Stimulated activated CD8-positive, alpha-beta memory T cell treated with anti-CD3 and anti-CD28 coated beads, Interleukin-15, amount 100 ng/mL, for 48 hours (primary cell): ENCODE measurements around the gene MINDY4.

Source experiments
- DNase-seq, 2 donors: peaks; one replicate each; pipeline ENCODE4 v3.0.0-alpha.2; 2020; ENCODE audit warnings: low read depth in 2 of 2

MINDY4 gene

GRCh38 chr7:30741289-30741688 is 29.9 kb upstream of the MINDY4 start:
- DNase-seq = no peak

GRCh38 chr7:30743371-30744074 is 27.7 kb upstream of the MINDY4 start:
- no peak for DNase-seq

GRCh38 chr7:30744075-30744417 is 27.2 kb upstream of the MINDY4 start:
- DNase-seq = no peak

GRCh38 chr7:30745261-30745941 is 25.8 kb upstream of the MINDY4 start:
- no peak for DNase-seq

- no peak for DNase-seq
Measured at GRCh38 chr7:30750010-30750409, 21.2 kb upstream of the MINDY4 start.

- no peak for DNase-seq
Measured at GRCh38 chr7:30750683-30751650, 20.2 kb upstream of the MINDY4 start.

GRCh38 chr7:30751696-30752273 is 19.4 kb upstream of the MINDY4 start, which contains the start of gene INMT:
Gene INMT (plus strand): TSS chr7:30752135. CDS start chr7:30752151, 16 bp downstream.
- no peak for DNase-seq

GRCh38 chr7:30752484-30752883 is 18.7 kb upstream of the MINDY4 start:
- no peak for DNase-seq

- DNase-seq = no peak
Measured at GRCh38 chr7:30752979-30753378, 18.2 kb upstream of the MINDY4 start.

GRCh38 chr7:30754315-30754877 is 16.8 kb upstream of the MINDY4 start:
- no peak for DNase-seq

GRCh38 chr7:30755384-30756154 is 15.6 kb upstream of the MINDY4 start:
- no peak for DNase-seq

- DNase-seq = no peak
Measured at GRCh38 chr7:30757342-30757692, 13.9 kb upstream of the MINDY4 start.

GRCh38 chr7:30760514-30761213 is 10.6 kb upstream of the MINDY4 start:
- no peak for DNase-seq

- no peak for DNase-seq
Measured at GRCh38 chr7:30761214-30762156, 9.7 kb upstream of the MINDY4 start.

- no peak for DNase-seq
Measured at GRCh38 chr7:30764030-30764975, 6.9 kb upstream of the MINDY4 start.

- no peak for DNase-seq
Measured at GRCh38 chr7:30765408-30765807, 5.8 kb upstream of the MINDY4 start.

GRCh38 chr7:30770845-30771173 is 408 bp upstream of the MINDY4 start:
- DNase-seq = no peak

GRCh38 chr7:30771880-30772425 is 736 bp downstream of the MINDY4 start:
- no peak for DNase-seq
